ENCODE measurements around the gene GPX1. TPM values are rescaled to one million over a fixed set of nuclear protein-coding genes. Genes with fewer than 3 reads are reported as not detected.
"Not testable (repeated sequence)": the region's sequence is repeated elsewhere in the genome, so short reads cannot be mapped to it uniquely, and the experiment has no call there.

Gene GPX1
- polyA plus RNA-seq, 4 donors: 115 to 195 (median 124) TPM

DNA sequence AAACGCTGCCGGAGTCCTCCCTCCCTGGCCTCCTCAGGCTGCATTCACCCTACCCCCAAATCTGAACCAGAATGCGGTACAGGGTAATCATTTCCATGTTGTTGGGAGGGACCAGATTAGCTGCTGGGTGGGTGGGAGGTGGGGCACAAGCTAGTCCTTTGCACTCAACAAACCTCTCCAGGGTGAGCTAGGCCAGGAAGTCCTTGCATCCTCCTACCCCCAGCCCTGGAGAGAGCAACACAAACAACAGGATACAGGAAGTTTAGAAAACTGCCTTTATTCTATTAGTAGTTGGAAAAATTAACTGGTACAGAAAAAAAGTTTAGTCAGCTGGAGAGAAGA, 702 bp upstream of the GPX1 start:
- no peak for DNase-seq (ENCODE audit: low read depth in 4 of 4, low spot score in 3 of 4)

GRCh38 chr3:49357443-49358216, 523 bp downstream of the GPX1 start:
- not testable (repeated sequence) for DNase-seq (ENCODE audit: low read depth in 4 of 4, low spot score in 3 of 4)

DNA sequence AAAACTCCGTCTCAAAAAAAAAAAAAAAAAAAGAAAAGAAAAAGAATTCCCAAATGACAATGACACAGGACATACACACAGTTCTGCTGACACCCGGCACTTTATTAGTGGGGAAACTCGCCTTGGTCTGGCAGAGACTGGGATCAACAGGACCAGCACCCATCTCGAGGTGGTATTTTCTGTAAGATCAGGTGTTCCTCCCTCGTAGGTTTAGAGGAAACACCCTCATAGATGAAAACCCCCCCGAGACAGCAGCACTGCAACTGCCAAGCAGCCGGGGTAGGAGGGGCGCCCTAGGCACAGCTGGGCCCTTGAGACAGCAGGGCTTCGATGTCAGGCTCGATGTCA, 1.1 kb downstream of the GPX1 start:
- DNase-seq (ENCODE audit: low read depth in 4 of 4, low spot score in 3 of 4): not testable (repeated sequence)

GRCh38 chr3:49352890-49353421, 5.2 kb downstream of the GPX1 start:
- DNase-seq (ENCODE audit: low read depth in 4 of 4, low spot score in 3 of 4): no peak

GRCh38 chr3:49352281-49352680, 5.9 kb downstream of the GPX1 start:
- DNase-seq (ENCODE audit: low read depth in 4 of 4, low spot score in 3 of 4): no peak

DNA sequence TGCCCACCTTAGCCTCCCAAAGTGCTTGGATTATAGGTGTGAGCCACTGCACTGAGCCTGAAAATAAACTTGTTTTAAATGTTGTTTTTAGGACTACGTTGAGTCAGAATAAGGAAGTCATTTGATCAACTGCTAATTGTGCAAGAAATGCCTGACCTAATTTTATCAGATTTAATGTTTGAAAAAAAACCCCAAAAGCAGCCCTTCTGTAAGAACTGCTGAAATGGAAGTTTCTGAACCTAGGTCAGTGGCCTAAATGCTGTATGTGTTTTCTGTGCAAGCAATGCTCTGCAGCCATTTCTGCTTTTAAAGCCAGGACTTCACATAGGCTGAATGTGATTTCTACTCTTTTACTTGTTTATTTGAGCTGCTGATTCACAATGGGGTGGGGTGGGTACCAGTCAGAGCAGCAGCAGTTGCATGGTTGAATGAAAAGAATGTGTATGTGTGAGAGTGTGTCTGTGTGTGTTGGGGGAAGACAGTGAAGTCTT, 6.6 kb downstream of the GPX1 start:
- DNase-seq (ENCODE audit: low read depth in 4 of 4, low spot score in 3 of 4): no peak

- DNase-seq (ENCODE audit: low read depth in 4 of 4, low spot score in 3 of 4): no peak
These were observed 8.6 kb downstream of the GPX1 start for GRCh38 chr3:49349348-49350114.

GRCh38 chr3:49348361-49348760, 9.8 kb downstream of the GPX1 start:
- DNase-seq (ENCODE audit: low read depth in 4 of 4, low spot score in 3 of 4): not testable (repeated sequence)

GRCh38 chr3:49346797-49347251, 11.3 kb downstream of the GPX1 start:
- DNase-seq (ENCODE audit: low read depth in 4 of 4, low spot score in 3 of 4): no peak

GRCh38 chr3:49343163-49343562, 15.0 kb downstream of the GPX1 start:
- no peak for DNase-seq (ENCODE audit: low read depth in 4 of 4, low spot score in 3 of 4)

- DNase-seq (ENCODE audit: low read depth in 4 of 4, low spot score in 3 of 4): no peak
These were observed 16.2 kb downstream of the GPX1 start for GRCh38 chr3:49341996-49342395.

- DNase-seq (ENCODE audit: low read depth in 4 of 4, low spot score in 3 of 4): peak; percentile 76 to 87 (median 83)
These were observed 18.0 kb downstream of the GPX1 start, which contains the start of gene USP4 for GRCh38 chr3:49339941-49340800. TSS of gene USP4 (minus strand) at chr3:49340053. CDS start at chr3:49340024, 29 bp downstream.

DNA sequence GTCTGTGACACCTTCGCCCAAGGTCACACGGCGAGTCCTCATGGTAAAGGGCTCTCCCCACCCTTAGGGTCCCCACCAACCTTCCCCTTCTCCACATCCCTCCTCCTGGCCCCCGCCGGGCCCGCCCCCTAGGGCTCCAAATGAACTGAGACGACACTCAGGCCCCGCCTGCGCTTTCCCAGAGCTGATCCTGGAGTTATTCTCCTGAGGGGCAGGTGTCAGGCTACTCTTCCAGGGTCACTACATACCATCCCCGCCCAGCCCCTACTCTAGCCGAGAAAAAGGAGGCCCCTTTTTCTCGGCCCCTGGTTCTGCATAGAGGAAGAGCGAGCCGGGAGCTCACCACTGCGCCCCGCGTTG, 18.6 kb downstream of the GPX1 start:
- DNase-seq (ENCODE audit: low read depth in 4 of 4, low spot score in 3 of 4): no peak

- DNase-seq (ENCODE audit: low read depth in 4 of 4, low spot score in 3 of 4): no peak
These were observed 24.1 kb downstream of the GPX1 start for GRCh38 chr3:49333916-49334633.

DNA sequence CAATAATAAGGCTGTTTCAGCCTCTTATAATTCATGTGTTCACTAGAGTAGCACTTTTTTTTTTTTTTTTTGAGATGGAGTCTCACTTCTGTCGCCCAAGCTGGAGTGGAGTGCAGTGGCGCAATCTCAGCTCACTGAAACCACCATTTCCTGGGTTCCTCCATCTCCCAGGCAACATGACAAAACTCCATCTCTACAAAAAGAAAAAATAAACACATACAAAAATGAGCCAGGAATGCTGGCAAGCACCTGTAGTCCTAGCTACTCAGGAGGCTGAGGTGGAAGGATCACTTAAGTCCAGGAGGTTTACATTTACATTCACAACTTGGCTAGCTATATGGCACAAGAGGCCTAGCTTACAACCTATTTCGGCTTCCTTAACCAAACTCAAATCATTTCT, 25.1 kb downstream of the GPX1 start:
- DNase-seq (ENCODE audit: low read depth in 4 of 4, low spot score in 3 of 4): no peak

- no peak for DNase-seq (ENCODE audit: low read depth in 4 of 4, low spot score in 3 of 4)
These were observed 29.0 kb downstream of the GPX1 start for GRCh38 chr3:49329186-49329585.

GRCh38 chr3:49328350-49328749, 29.8 kb downstream of the GPX1 start:
- DNase-seq (ENCODE audit: low read depth in 4 of 4, low spot score in 3 of 4): not testable (repeated sequence)

GRCh38 chr3:49327485-49327884, 30.7 kb downstream of the GPX1 start:
- DNase-seq (ENCODE audit: low read depth in 4 of 4, low spot score in 3 of 4): no peak

GRCh38 chr3:49324768-49325167, 33.4 kb downstream of the GPX1 start:
- DNase-seq (ENCODE audit: low read depth in 4 of 4, low spot score in 3 of 4): no peak
